Hepatic stellate cell (primary cell): ENCODE results near the gene NCKAP1.
A peak's percentile ranks its signal among the peaks of the same experiment; 100 is the strongest.

Experiments used
- DNase-seq: peaks from one replicate; pipeline ENCODE4 v3.0.0; 2011; ENCODE audit warnings: low spot score

The NCKAP1 gene

DNA sequence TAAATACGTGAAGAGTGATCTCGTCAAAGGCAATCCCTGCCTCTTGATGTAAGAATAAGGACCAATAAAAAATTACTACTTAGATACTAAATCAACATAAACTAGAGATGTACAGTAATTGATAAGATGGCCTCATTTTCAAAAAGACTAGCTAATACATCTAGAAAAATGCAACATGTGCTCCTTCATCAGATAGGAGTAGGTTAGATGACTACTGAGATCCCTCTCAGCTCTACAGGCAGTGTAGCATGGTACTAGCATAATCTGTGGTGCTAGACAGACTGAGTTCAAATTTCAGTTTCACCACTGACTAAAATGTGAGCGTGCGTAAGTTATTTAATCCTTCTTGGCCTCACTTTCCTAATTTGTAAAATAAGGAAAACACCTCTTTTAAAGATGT, 89.2 kb downstream of the NCKAP1 start:
- DNase-seq, result no peak

GRCh38 chr2:182946958-182947369, 91.3 kb downstream of the NCKAP1 start:
- no peak for DNase-seq

- no peak for DNase-seq
Measured at GRCh38 chr2:182943339-182943738, 94.9 kb downstream of the NCKAP1 start.

DNA sequence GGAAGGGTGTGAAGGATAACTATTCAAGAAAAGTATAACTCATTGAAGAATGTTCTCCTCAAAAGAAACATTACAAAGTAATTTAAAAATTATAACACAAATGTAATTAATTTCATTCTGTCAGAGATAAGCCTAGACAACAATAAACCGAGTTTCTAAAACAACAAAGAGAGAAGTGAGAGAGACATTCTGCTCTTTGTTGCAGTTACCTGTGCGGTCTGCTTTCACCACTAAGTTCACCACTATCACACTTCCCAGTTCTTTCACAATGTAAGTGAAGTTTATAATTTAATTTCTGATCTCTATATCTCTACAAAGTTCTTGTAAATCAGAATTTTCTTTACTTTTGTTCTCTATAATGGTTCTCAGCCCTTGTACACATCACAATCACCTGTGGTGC, 95.5 kb downstream of the NCKAP1 start:
- DNase-seq, result no peak

GRCh38 chr2:182941919-182942318, 96.3 kb downstream of the NCKAP1 start:
- no peak for DNase-seq

DNA sequence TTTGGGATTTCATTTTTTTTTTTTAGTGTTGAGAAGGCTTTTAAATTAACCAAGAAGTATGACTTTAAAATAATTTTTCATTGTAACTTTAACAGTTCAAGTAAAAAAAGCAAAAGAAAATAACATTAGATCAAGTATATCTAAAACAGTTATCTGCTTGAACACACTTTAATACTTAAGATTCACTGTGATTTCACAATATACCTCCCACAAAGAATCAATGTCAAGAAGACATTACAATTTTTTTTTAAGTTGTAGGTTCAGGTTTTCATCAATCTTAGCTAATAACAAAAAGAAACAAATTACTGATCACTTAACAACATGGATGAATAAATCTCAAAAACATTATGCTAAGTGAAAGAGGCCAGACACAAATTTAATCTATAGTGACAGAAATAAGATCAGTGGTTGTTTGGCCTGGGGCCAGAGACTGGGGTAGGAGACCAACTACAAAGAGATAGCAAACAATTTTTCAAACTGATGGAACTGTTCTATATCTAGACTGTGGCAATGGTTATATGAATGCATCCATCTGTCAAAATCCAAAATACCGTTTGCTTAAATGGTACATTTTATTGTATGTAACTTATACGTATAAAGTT, 97.0 kb downstream of the NCKAP1 start:
- no peak for DNase-seq

- DNase-seq, result no peak
Measured at GRCh38 chr2:182937870-182938269, 100.4 kb downstream of the NCKAP1 start.

DNA sequence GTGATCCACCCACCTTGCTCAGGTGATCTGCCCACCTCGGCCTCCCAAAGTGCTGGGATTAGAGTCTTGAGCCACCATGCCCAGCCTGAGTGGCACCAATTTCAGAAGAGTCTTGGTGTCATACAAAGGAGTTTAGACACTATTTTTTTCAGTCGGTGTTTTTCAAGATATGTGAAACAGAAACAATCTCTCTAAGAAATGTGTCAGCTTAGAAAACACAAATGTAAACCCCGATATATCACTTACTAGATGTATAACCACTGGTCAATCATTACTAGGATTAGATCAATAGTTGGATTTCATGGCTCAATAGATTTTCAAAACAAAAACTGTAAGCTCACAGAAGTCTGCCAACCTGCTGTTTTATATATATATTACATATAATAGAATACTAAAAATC, 104.6 kb downstream of the NCKAP1 start:
- DNase-seq, result no peak

DNA sequence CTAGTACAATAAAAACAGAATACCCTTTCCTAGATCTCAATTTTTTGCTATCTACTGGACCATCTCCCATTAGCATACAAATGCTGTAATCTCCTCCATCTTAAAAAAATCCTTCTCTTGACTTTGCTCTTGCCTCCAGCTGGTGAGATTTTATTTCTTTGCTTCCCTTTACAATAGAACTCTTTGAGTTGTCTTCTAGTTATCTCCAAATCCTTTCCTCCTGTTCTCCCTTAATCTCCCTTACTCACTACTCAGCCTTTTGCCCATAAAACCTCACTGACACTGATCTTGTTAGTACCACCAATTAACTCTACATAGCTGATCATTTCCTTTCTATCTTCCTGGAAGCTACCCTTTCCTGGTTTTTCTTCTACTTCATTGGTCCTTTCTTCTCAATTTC, 108.3 kb downstream of the NCKAP1 start:
- DNase-seq, result no peak

GRCh38 chr2:182924306-182924705, 114.0 kb downstream of the NCKAP1 start:
- DNase-seq, result no peak

- no peak for DNase-seq
Measured at GRCh38 chr2:182921234-182921633, 117.0 kb downstream of the NCKAP1 start.

DNA sequence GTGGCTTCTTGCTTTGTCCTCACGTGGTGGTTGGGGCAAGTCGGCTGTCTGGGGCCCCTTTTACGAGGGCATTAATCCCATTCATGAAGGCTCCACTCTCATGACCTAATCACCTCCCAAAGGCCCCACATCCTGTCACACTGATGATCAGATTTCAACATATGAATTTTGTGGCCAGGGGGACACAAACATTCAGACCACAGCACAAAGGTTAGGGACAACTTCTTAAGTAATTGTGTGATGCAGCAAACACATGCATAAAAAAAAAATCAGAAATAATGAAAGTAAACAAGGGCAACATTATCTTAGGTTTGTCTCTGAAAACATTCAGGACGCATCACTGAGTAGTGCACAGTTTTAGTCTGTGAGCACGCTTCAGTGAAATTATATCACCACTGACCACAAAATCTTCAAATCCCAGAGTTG, 117.6 kb downstream of the NCKAP1 start:
- no peak for DNase-seq

DNA sequence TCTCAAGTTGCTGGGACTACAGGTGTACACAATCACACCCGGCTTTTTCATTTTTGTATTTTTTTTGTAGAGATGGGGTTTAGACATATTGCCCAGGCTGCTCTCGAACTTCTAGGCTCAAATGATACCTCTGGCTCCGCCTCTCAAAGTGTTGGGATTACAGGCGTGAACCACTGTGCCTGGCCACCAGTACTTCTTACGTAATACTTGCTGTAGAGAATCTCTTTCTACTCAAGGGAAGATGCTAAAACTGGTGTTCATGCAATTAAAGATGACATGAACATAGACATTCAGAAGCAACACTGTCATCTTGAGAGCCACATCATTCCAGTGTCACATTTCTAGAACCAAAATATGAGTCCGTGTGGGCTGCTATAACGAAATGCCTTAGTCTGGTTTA, 118.2 kb downstream of the NCKAP1 start:
- no peak for DNase-seq

DNA sequence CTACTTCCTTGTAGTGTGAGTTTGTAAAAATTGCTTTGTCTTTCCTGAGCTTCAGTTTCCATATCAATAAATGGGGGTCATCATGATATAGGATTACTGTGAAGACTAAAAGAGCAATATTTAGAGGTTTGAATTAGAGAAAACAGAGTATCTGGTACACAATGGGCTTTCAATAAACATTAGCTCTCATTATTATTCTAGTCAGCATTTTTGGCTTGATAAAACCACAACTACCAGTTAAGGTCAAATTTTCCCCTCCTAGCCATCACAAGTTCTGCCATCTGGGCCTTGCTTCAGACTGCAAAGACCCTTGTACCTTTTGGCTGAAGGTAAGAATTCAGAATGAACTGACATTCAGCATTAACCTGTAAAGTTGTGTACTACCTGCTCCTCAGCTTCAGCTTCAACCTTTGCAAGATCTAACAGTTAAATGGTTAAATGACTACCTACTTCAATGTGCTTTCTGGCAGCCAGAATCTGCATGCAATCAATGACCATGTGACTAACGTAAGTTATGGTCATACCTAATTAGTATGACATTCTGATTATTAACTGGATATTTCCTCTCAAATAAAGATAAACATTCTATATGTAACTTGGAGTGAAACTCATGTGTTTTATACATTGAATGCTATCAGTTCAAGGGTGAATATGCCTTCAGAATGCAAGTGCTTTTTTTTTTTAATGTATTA, 119.2 kb downstream of the NCKAP1 start:
- no peak for DNase-seq

- DNase-seq, result no peak
Measured at GRCh38 chr2:182917924-182918323, 120.3 kb downstream of the NCKAP1 start.

DNA sequence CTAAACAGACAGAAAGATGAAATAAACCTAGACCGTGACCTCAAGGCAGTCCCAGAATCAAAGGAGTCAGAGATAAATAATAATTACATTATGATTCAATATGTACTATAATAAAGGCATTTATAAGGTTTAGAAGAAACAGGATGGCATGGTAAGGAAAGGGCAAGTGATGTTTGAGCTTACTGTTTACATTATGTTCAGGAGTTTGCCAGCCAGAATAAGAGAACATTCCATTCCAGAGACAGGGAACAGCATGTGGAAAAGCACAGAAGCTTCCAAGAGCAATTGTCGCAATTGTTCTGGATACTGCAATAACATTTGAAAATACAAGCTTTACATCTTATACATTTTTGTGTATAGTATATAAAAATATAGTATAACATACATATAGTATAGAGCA, 121.8 kb downstream of the NCKAP1 start:
- DNase-seq, result no peak

DNA sequence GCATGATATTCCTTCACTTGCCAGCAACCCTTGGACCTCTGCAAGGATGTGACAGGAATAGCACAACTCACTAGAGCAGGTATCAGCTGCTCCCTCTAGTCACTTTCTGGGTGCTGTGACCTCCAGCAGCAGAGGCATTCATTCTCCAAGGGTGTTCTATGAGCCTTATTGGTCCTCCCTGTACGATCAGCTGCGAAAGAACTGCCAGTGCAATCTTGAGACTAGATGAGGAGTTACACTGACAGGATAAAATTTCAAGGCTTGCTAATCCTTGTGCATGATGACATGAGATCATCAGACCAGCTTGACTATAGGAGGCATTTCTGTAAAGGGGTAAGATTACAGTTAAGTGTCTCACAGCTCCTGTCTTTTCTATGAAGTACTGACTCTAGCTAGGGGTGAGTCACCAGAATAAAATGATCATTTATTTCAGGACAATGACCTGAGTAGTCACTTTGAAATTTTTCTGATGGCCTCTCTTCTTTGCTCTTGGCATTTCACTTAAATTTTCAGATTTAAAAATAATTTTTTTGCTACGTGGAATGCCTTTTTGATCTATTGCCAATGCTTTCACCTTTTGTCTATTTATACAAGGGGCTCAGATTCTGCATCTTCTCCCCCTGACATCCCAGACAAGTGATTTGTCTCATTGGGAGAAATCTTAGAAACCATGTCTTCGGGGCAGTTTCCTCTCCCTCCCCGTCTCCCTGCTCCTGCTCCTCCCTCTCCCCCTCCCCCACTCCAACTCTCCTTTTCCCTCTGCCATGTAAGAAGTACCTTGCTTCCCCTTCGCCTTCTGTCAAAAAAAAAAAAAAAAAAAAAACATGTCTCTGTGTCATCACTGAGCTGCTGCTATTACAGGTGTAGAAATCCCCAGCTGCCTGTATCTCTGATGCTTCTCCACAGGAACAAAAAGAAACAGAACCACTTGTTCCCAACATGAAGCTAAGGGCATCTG, 122.6 kb downstream of the NCKAP1 start:
- peak; percentile 55 for DNase-seq

DNA sequence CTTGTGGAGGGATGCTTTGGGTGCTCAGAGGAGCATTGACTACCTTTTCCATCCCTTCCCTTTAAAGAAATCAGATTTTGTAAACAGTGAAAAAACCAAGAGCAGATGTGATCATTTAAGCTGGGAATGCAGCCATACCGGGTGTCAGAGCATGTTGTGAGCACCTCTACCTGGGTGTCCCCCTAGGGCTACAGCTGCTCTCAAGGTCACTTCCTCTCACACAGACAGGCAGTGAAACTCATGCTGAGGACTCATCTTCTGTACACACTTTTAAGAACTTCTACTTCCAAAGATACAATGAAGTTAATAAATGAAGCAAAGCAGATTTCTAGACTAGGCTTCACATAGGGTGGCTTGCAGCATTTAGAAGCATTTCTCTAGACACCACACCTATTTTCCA, 123.4 kb downstream of the NCKAP1 start:
- DNase-seq, result no peak

DNA sequence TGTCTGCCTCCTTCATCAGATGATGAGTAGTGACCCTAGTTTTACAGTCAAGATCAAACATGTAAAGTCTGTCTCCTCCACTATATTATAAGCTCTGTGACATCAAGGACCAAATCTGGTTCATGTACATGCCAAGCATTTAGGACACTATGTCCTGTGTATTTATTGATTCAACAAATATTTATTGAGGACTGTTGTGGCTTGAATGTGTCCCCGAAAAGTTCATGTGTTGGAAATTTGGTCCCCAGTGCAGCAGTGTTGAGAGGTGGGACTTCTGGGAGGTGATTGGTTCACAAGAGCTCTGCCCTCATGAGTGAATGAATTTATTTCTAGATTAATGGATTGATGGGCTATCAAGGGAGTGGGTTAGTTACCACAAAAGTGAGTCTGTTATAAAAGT, 125.2 kb downstream of the NCKAP1 start:
- DNase-seq, result no peak

DNA sequence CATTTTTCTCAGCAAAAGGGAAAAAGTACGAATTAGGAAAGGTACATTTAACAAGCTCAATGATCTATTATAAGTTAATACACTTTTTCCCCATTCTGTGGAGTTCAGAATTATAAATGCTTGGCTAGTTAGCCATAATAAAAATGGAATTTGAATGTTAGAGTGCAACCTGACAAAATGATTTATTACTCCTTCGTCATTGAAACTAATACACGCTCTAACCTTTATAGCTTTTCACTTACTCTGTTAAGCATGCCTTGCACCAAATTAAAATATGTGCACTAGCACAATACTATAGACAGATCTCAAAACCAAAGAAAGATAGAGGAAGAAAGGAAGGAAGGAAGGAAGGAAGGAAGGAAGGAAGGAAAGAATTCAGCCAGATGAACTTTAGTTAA, 125.7 kb downstream of the NCKAP1 start:
- no peak for DNase-seq

GRCh38 chr2:182911813-182912517, 126.3 kb downstream of the NCKAP1 start:
- DNase-seq, result no peak

GRCh38 chr2:182910965-182911364, 127.3 kb downstream of the NCKAP1 start:
- no peak for DNase-seq
